ENCODE results near the gene PLXND1.
"Not testable (repeated sequence)": the region's sequence is repeated elsewhere in the genome, so short reads cannot be mapped to it uniquely, and the experiment has no call there.

Gene PLXND1

GRCh38 chr3:129612534-129613366 lies 6.3 kb upstream of the PLXND1 start:
- no peak for DNase-seq

GRCh38 chr3:129611812-129612533 lies 5.5 kb upstream of the PLXND1 start:
- no peak for DNase-seq

GRCh38 chr3:129611446-129611800 lies 4.9 kb upstream of the PLXND1 start:
- no peak for DNase-seq

GRCh38 chr3:129610794-129611445 lies 4.4 kb upstream of the PLXND1 start:
- DNase-seq: not testable (repeated sequence)

GRCh38 chr3:129610276-129610675 lies 3.8 kb upstream of the PLXND1 start:
- DNase-seq: no peak

GRCh38 chr3:129609591-129610182 lies 3.2 kb upstream of the PLXND1 start:
- DNase-seq: no peak

- no peak for DNase-seq
These were observed 2.6 kb upstream of the PLXND1 start for GRCh38 chr3:129608936-129609590.

GRCh38 chr3:129608087-129608935 lies 1.8 kb upstream of the PLXND1 start:
- no peak for DNase-seq

- DNase-seq: no peak
These were observed 1.1 kb upstream of the PLXND1 start for GRCh38 chr3:129607391-129608068.

GRCh38 chr3:129605922-129606635 lies 397 bp downstream of the PLXND1 start:
- no peak for DNase-seq

- DNase-seq: peak; percentile 71
These were observed 1.1 kb downstream of the PLXND1 start for GRCh38 chr3:129605203-129605921.

GRCh38 chr3:129604767-129605166 lies 1.7 kb downstream of the PLXND1 start:
- DNase-seq: no peak

- no peak for DNase-seq
These were observed 2.3 kb downstream of the PLXND1 start for GRCh38 chr3:129603991-129604749.

GRCh38 chr3:129603561-129603942 lies 2.9 kb downstream of the PLXND1 start:
- DNase-seq: no peak

GRCh38 chr3:129602730-129603560 lies 3.5 kb downstream of the PLXND1 start:
- DNase-seq: no peak

GRCh38 chr3:129602309-129602708 lies 4.2 kb downstream of the PLXND1 start:
- DNase-seq: no peak

GRCh38 chr3:129601713-129602112 lies 4.8 kb downstream of the PLXND1 start:
- DNase-seq: no peak

- no peak for DNase-seq
These were observed 6.1 kb downstream of the PLXND1 start for GRCh38 chr3:129600348-129600747.
